Sigmoid colon (tissue), 7 donors: ENCODE results near the gene DCDC1. TPM values are rescaled to one million over a fixed set of nuclear protein-coding genes. Genes with fewer than 3 reads are reported as not detected.

Experiments used
- DNase-seq: peaks from one replicate; pipeline ENCODE4 v3.0.0-alpha.2; 2019
- H3K27ac ChIP-seq, 4 donors: fragments of 200-600 bp; sonication (generic); one replicate each; pipeline ENCODE4 v1.5.1; 2016 to 2019; ENCODE audit warnings: mild to moderate bottlenecking in 1 of 4
- H3K27me3 ChIP-seq, 3 donors: fragments of 200-600 bp; sonication (generic); one replicate each; pipeline ENCODE4 v1.5.1; 2019; ENCODE audit warnings: mild to moderate bottlenecking in 1 of 3
- H3K36me3 ChIP-seq, 4 donors: fragments of 200-600 bp; sonication (generic); one replicate each; pipeline ENCODE4 v1.5.1; 2016 to 2019
- H3K4me1 ChIP-seq, 4 donors: fragments of 200-600 bp; sonication (generic); one replicate each; pipeline ENCODE4 v1.5.1; 2017 to 2019
- H3K4me3 ChIP-seq, 4 donors: fragments of 200-600 bp; sonication (generic); one replicate each; pipeline ENCODE4 v1.5.1; 2017 to 2019; ENCODE audit warnings: mild to moderate bottlenecking in 2 of 4, moderate library complexity in 1 of 4
- H3K9me3 ChIP-seq, 4 donors: fragments of 200-600 bp in 3 of 4; sonication (generic) in 3 of 4; one replicate each; pipeline versions ENCODE4 v1.5.1 to v1.6.1; 2013 to 2019
- CTCF ChIP-seq, 4 experiments: fragments of 450-650 bp in 3 of 4; fragments of 200-600 bp in 1 of 4; IDR thresholded peaks; one replicate each; pipeline ENCODE4 v1.5.1; 2016 to 2019; ENCODE audit warnings: antibody characterized with exemption in 4 of 4, mild to moderate bottlenecking in 3 of 4, moderate library complexity in 2 of 4
- EP300 ChIP-seq, 4 donors: sonication (generic); formaldehyde crosslinking; IDR thresholded peaks; one replicate each; pipeline ENCODE4 v1.6.1; 2017; ENCODE audit warnings: antibody characterized with exemption in 4 of 4
- POLR2A ChIP-seq, 2 donors: fragments of 450-650 bp; IDR thresholded peaks; one replicate each; pipeline ENCODE4 v1.6.1; 2016; ENCODE audit warnings: antibody characterized with exemption in 2 of 2, mild to moderate bottlenecking in 2 of 2, moderate library complexity in 2 of 2
- POLR2AphosphoS5 ChIP-seq, 4 donors: sonication (generic); formaldehyde crosslinking; IDR thresholded peaks; one replicate each; pipeline ENCODE4 v1.6.1; 2017; ENCODE audit warnings: antibody characterized with exemption in 4 of 4
- WGBS, 2 donors: extraction: QIAGEN DNeasy Blood & Tissue Kit; methylation state at CpG; one replicate each; pipeline ENCODE4 v1.1.7; 2013; 5-methylcytosine and 5-hydroxymethylcytosine counted together
- intact Hi-C: fragments of 100-400 bp; cut with DNase I; formaldehyde crosslinking; loops from one replicate; pipeline ENCODE4 v1.15.1; 2023
- polyA plus RNA-seq, 3 donors: library from polyadenylated mRNA; stranded (reverse); fragments of 200-250 nt; gene quantifications; one replicate each; pipeline ENCODE4 v1.2.3, GENCODE V29; 2013
- total RNA-seq, 4 donors: library from RNA; depleted of rRNA; stranded (reverse); fragments of >200 nt; gene quantifications; one replicate each; pipeline ENCODE4 v1.1.0, GENCODE V29; 2016
- donor health status: healthy with polysubstance abuse.
- donor health status: Bipolar disorder and iron deficiency.
- donor health status: healthy.

DCDC1 gene
- total and polyA plus RNA-seq, 7 donors: 0.06 to 1.1 (median 0.30) TPM; not detected in 3

GRCh38 chr11:31089117-31089516 lies 280.4 kb downstream of the DCDC1 start:
- Histone ChIP-seq H3K9me3 (peaks cover 0 to 6% (median 1%) of the 10 kb centered on the region in 4 donors), H3K27ac (no peak overlapping the region), H3K27me3 (no peaks in the 10 kb centered on the region), H3K36me3 (no peaks in the 10 kb centered on the region), H3K4me1 (no peaks in the 10 kb centered on the region), H3K4me3 (no peak overlapping the region)
- 85 to 91% methylated on average over 2 of the region's 2 CpGs for WGBS, 2 donors
- TF ChIP-seq EP300 (IDR thresholded peaks at IDR 0.05) (no peak), CTCF (IDR thresholded peaks at IDR 0.05) (no peak), POLR2AphosphoS5 (IDR thresholded peaks at IDR 0.05) (no peak), POLR2A (IDR thresholded peaks at IDR 0.05) (no peak)
- intact Hi-C loops: no loop called here
- DNase-seq: no peak

- H3K9me3 ChIP-seq: no peaks in the 10 kb centered on the region
- H3K4me1 ChIP-seq: no peaks in the 10 kb centered on the region
- intact Hi-C loops: no loop called here
- H3K27ac ChIP-seq: no peak overlapping the region
- no peaks in the 10 kb centered on the region for H3K36me3 ChIP-seq
- WGBS, 2 donors: 22 to 62% methylated on average over 1 of the region's 1 CpG
- no peaks in the 10 kb centered on the region for H3K27me3 ChIP-seq
- DNase-seq: no peak
- no peak for TF ChIP-seq EP300 (IDR thresholded peaks at IDR 0.05)
- TF ChIP-seq POLR2A (IDR thresholded peaks at IDR 0.05): no peak
- TF ChIP-seq CTCF (IDR thresholded peaks at IDR 0.05): no peak
- no peak for TF ChIP-seq POLR2AphosphoS5 (IDR thresholded peaks at IDR 0.05)
- no peak overlapping the region for H3K4me3 ChIP-seq
These were observed 299.9 kb downstream of the DCDC1 start for GRCh38 chr11:31069447-31070205.

- intact Hi-C loops: no loop called here
- no peaks in the 10 kb centered on the region for H3K27me3 ChIP-seq
- no peak for DNase-seq
These were observed 308.7 kb downstream of the DCDC1 start for GRCh38 chr11:31060880-31061279.

GRCh38 chr11:31059529-31059928 lies 310.0 kb downstream of the DCDC1 start:
- intact Hi-C loops: no loop called here
- no peak overlapping the region for H3K27ac ChIP-seq
- no peaks in the 10 kb centered on the region for H3K9me3 ChIP-seq
- TF ChIP-seq EP300 (IDR thresholded peaks at IDR 0.05) (no peak), POLR2A (IDR thresholded peaks at IDR 0.05) (no peak), POLR2AphosphoS5 (IDR thresholded peaks at IDR 0.05) (no peak), CTCF (IDR thresholded peaks at IDR 0.05) (no peak)
- no peak overlapping the region for H3K4me3 ChIP-seq
- no peaks in the 10 kb centered on the region for H3K4me1 ChIP-seq
- no peaks in the 10 kb centered on the region for H3K27me3 ChIP-seq
- no peak for DNase-seq
- H3K36me3 ChIP-seq: no peaks in the 10 kb centered on the region

More at GRCh38 chr11:31060880-31061279, 308.7 kb downstream of the DCDC1 start:
- no peak overlapping the region for H3K27ac ChIP-seq
- 79 to 83% methylated on average over 2 of the region's 2 CpGs for WGBS, 2 donors
- H3K9me3 ChIP-seq: no peaks in the 10 kb centered on the region
- no peak overlapping the region for H3K4me3 ChIP-seq
- no peak for TF ChIP-seq POLR2AphosphoS5 (IDR thresholded peaks at IDR 0.05)
- TF ChIP-seq EP300 (IDR thresholded peaks at IDR 0.05): no peak
- no peak for TF ChIP-seq POLR2A (IDR thresholded peaks at IDR 0.05)
- no peak for TF ChIP-seq CTCF (IDR thresholded peaks at IDR 0.05)
- H3K4me1 ChIP-seq: no peaks in the 10 kb centered on the region
- H3K36me3 ChIP-seq: no peaks in the 10 kb centered on the region
